Measurements from ENCODE around the gene DNAH6. TPM values are rescaled to one million over a fixed set of nuclear protein-coding genes. Genes with fewer than 3 reads are reported as not detected.
A peak's percentile ranks its signal among the peaks of the same experiment; 100 is the strongest.

The DNAH6 gene
- total RNA-seq, 1 experiment from 2014 or later = not detected

DNA sequence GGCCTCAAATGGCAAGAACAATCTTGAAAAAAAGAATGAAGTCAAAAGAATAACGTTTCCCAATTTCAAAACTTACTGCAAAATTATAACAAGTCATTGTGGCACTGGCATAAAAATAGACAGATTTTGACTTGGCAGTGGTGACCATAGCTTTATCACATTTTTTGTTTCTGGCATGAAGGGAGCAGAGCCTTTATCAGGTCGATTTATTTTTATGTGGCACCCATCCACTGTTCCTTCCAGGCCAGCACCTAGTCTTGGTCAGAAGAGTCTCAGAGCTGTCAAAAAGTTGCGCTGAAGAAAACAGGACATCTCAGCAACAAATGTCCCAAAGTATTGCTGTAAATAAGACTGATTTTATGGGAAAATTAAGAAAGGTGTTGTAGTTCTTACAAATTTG lies 272.2 kb downstream of the DNAH6 start:
- Histone ChIP-seq H3K27me3 (ENCODE audit: low read length) (no peaks in the 10 kb centered on the region), H3K79me2 (ENCODE audit: low read length) (no peaks in the 10 kb centered on the region), H2AFZ (ENCODE audit: low read length) (no peak overlapping the region), H3K36me3 (ENCODE audit: low read depth, low read length) (no peaks in the 10 kb centered on the region), H4K20me1 (ENCODE audit: low read length) (no peaks in the 10 kb centered on the region), H3K9me2 (replicated peaks; ENCODE audit: low read length) (no peaks in the 10 kb centered on the region), H3K27ac (ENCODE audit: low read length) (no peak overlapping the region), H3F3A (ENCODE audit: low read length, unreplicated experiment) (no peaks in the 10 kb centered on the region), H3K9ac (ENCODE audit: low read length) (no peak overlapping the region), H3K9me3 (ENCODE audit: low read length) (no peaks in the 10 kb centered on the region), H3K4me2 (ENCODE audit: low read length) (no peak overlapping the region), H3K4me1 (ENCODE audit: insufficient read depth, low read length) (peaks cover 12% of the 10 kb centered on the region), H3K4me3 (ENCODE audit: low read length) (no peak overlapping the region)
- no peak for TF ChIP-seq EZH2 (IDR thresholded peaks at IDR 0.05; ENCODE audit: low read length, unreplicated experiment)
- TF ChIP-seq, protein P1, sequence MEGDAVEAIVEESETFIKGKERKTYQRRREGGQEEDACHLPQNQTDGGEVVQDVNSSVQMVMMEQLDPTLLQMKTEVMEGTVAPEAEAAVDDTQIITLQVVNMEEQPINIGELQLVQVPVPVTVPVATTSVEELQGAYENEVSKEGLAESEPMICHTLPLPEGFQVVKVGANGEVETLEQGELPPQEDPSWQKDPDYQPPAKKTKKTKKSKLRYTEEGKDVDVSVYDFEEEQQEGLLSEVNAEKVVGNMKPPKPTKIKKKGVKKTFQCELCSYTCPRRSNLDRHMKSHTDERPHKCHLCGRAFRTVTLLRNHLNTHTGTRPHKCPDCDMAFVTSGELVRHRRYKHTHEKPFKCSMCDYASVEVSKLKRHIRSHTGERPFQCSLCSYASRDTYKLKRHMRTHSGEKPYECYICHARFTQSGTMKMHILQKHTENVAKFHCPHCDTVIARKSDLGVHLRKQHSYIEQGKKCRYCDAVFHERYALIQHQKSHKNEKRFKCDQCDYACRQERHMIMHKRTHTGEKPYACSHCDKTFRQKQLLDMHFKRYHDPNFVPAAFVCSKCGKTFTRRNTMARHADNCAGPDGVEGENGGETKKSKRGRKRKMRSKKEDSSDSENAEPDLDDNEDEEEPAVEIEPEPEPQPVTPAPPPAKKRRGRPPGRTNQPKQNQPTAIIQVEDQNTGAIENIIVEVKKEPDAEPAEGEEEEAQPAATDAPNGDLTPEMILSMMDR (conservative IDR thresholded peaks at IDR 0.05; ENCODE audit: low read depth, low read length) = no peak
- no peak for TF ChIP-seq EZH2phosphoT487 (IDR thresholded peaks at IDR 0.05; ENCODE audit: borderline replicate concordance, low read length)
- ChIA-PET POLR2A (ENCODE audit: unreplicated experiment) (no interaction called here), CTCF (no interaction called here)
- no peak for DNase-seq
- ATAC-seq = no peak
- BruUV-seq (replicated peaks) = no TSS peak
- intact Hi-C loops (cut with micrococcal nuclease) = no loop called here

DNA sequence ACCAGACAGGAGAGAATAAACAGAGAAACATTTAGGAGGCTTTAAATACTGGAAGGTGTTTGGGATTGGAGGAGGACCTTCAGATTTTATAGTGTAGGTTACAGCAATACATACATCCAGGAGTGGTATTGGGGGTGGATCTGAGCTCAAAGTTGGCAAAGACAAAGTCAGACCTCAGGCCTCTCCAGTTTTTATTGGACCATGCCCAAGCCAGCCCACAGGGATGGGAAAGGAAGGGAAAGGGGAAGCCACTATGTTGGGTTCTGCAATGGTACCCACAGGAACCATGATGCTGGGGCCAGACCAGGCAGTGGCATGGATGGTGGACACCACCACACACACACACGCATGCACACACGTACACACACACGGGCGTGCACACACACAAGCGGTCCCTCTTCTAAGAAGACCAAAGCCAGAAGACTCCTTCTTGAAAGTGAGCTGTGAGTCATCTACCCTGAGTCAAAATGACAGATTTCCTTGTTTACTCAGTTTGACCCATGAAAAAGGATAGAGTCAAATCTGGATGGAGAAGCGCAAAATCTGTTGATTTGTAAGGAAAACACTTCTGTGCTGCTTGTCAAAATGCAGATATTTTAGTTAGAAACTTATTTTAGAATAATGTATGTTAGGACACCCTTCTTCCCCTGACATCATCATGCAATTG lies 276.7 kb downstream of the DNAH6 start:
- ChIA-PET POLR2A (ENCODE audit: unreplicated experiment) (interaction anchor here (0.6 kb wide), 1 partner anchor 133 kb away, joined by 7 read pairs; no protein-coding TSS in a partner anchor), CTCF (interaction anchor here (0.6 kb wide), 1 partner anchor 472 kb away, joined by 4 read pairs; no protein-coding TSS in a partner anchor)
- peak; percentile 75 for DNase-seq
- Histone ChIP-seq H3K4me3 (ENCODE audit: low read length) (no peak overlapping the region), H3K79me2 (ENCODE audit: low read length) (no peaks in the 10 kb centered on the region), H3K9me2 (replicated peaks; ENCODE audit: low read length) (no peaks in the 10 kb centered on the region), H3K4me2 (ENCODE audit: low read length) (peak overlapping the region; percentile 49; the same call in 1 of the 2 replicates), H3K9ac (ENCODE audit: low read length) (no peak overlapping the region), H3K27ac (ENCODE audit: low read length) (no peak overlapping the region), H4K20me1 (ENCODE audit: low read length) (no peaks in the 10 kb centered on the region), H3K4me1 (ENCODE audit: insufficient read depth, low read length) (peaks cover 24% of the 10 kb centered on the region), H3K9me3 (ENCODE audit: low read length) (no peaks in the 10 kb centered on the region), H3K36me3 (ENCODE audit: low read depth, low read length) (no peaks in the 10 kb centered on the region), H3K27me3 (ENCODE audit: low read length) (no peaks in the 10 kb centered on the region), H2AFZ (ENCODE audit: low read length) (no peak overlapping the region), H3F3A (ENCODE audit: low read length, unreplicated experiment) (no peaks in the 10 kb centered on the region)
- intact Hi-C loops (cut with micrococcal nuclease) = no loop called here
- TF ChIP-seq EZH2phosphoT487 (IDR thresholded peaks at IDR 0.05; ENCODE audit: borderline replicate concordance, low read length) (no peak), EZH2 (IDR thresholded peaks at IDR 0.05; ENCODE audit: low read length, unreplicated experiment) (no peak)
- TF ChIP-seq, protein P1 (conservative IDR thresholded peaks at IDR 0.05; ENCODE audit: low read depth, low read length) = no peak
- BruUV-seq (replicated peaks) = no TSS peak
- ATAC-seq = peak; percentile 75

DNA sequence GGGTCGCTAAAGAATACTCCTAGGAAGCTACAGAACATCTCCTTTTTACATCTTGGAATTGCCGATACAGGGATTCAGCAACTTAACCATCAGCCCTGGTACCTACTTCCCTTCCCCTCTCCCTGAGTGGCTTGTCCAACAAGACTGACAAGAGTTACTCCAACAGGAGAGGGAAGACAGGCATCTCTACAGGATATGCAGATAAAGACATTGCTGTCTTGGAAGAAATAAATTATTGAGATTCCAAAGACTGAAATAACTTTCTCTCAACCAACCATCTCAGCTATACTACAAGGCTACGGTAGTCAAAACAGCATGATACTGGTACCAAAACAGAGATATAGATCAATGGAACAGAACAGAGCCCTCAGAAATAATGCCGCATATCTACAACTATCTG lies 277.3 kb downstream of the DNAH6 start:
- no peaks in the 10 kb centered on the region for H3F3A ChIP-seq (ENCODE audit: low read length, unreplicated experiment)
- no TSS peak for BruUV-seq (replicated peaks)
- ChIA-PET CTCF (no interaction called here), POLR2A (ENCODE audit: unreplicated experiment) (interaction anchor here (0.6 kb wide), 1 partner anchor 132 kb away, joined by 7 read pairs; no protein-coding TSS in a partner anchor)
- no peak for ATAC-seq
- peaks cover 24% of the 10 kb centered on the region for H3K4me1 ChIP-seq (ENCODE audit: insufficient read depth, low read length)
- H3K36me3 ChIP-seq (ENCODE audit: low read depth, low read length) = no peaks in the 10 kb centered on the region
- no peaks in the 10 kb centered on the region for H3K27me3 ChIP-seq (ENCODE audit: low read length)
- DNase-seq = no peak
- H3K9ac ChIP-seq (ENCODE audit: low read length) = no peak overlapping the region
- H4K20me1 ChIP-seq (ENCODE audit: low read length) = no peaks in the 10 kb centered on the region
- H3K79me2 ChIP-seq (ENCODE audit: low read length) = no peaks in the 10 kb centered on the region
- TF ChIP-seq, protein P1 (conservative IDR thresholded peaks at IDR 0.05; ENCODE audit: low read depth, low read length) = no peak
- no peak for TF ChIP-seq EZH2 (IDR thresholded peaks at IDR 0.05; ENCODE audit: low read length, unreplicated experiment)
- no peak for TF ChIP-seq EZH2phosphoT487 (IDR thresholded peaks at IDR 0.05; ENCODE audit: borderline replicate concordance, low read length)
- no peak overlapping the region for H2AFZ ChIP-seq (ENCODE audit: low read length)
- H3K9me3 ChIP-seq (ENCODE audit: low read length) = no peaks in the 10 kb centered on the region
- H3K4me3 ChIP-seq (ENCODE audit: low read length) = no peak overlapping the region
- peak overlapping the region; percentile 49; the same call in 1 of the 2 replicates for H3K4me2 ChIP-seq (ENCODE audit: low read length)
- H3K9me2 ChIP-seq (replicated peaks; ENCODE audit: low read length) = no peaks in the 10 kb centered on the region
- no peak overlapping the region for H3K27ac ChIP-seq (ENCODE audit: low read length)
- intact Hi-C loops (cut with micrococcal nuclease) = no loop called here
